ENCODE results near the gene USP49. TPM values are rescaled to one million over a fixed set of nuclear protein-coding genes. Genes with fewer than 3 reads are reported as not detected.

USP49 gene
- total RNA-seq, 2 experiments from 2014 or later, result 1.3 TPM

GRCh38 chr6:41818271-41819054 lies 76.7 kb downstream of the USP49 start:
- intact Hi-C loops (cut with DNase I, micrococcal nuclease), result no loop called here
- no peaks in the 10 kb centered on the region for H3K27me3 Mint-ChIP-seq
- POLR2A ChIA-PET, result no interaction called here

GRCh38 chr6:41815587-41815986 lies 79.6 kb downstream of the USP49 start:
- no peaks in the 10 kb centered on the region for H3K36me3 Mint-ChIP-seq (ENCODE audit: low read depth)
- no peak overlapping the region for H3K27ac Mint-ChIP-seq
- no peak overlapping the region for H3K27ac ChIP-seq (ENCODE audit: low read depth in 1 of 2, low read length in 2 of 2)
- H3K4me1 Mint-ChIP-seq (ENCODE audit: low read depth), result no peaks in the 10 kb centered on the region
- no peaks in the 10 kb centered on the region for H3K4me1 ChIP-seq (ENCODE audit: insufficient read depth, low read length)
- POLR2A ChIA-PET, result no interaction called here
- no peak overlapping the region for H3K4me3 ChIP-seq (ENCODE audit: low read length)
- H3K27me3 ChIP-seq (ENCODE audit: control insufficient read depth in 1 of 2, insufficient read depth in 2 of 2, low read length in 2 of 2), result no peaks in the 10 kb centered on the region
- no peaks in the 10 kb centered on the region for H3K9me3 ChIP-seq (ENCODE audit: control insufficient read depth in 1 of 2, insufficient read depth in 1 of 2, low read length in 2 of 2)
- ATAC-seq (ENCODE audit: poor library complexity), result no peak
- intact Hi-C loops (cut with DNase I, micrococcal nuclease), result no loop called here
- H3K9me3 Mint-ChIP-seq, result no peaks in the 10 kb centered on the region
- H3K27me3 Mint-ChIP-seq, result no peaks in the 10 kb centered on the region
- DNase-seq, result no peak
- TF ChIP-seq CTCF (IDR thresholded peaks at IDR 0.05), result no peak
- CTCF ChIA-PET, result no interaction called here
- no peak overlapping the region for H3K4me3 Mint-ChIP-seq
- H3K36me3 ChIP-seq (ENCODE audit: insufficient read depth, low read length), result no peaks in the 10 kb centered on the region

More at GRCh38 chr6:41818271-41819054, 76.7 kb downstream of the USP49 start:
- DNase-seq (no peak), ATAC-seq (ENCODE audit: poor library complexity) (no peak)
- H3K36me3 ChIP-seq (ENCODE audit: insufficient read depth, low read length), result no peaks in the 10 kb centered on the region
- H3K4me1 Mint-ChIP-seq (ENCODE audit: low read depth), result no peaks in the 10 kb centered on the region
- H3K27ac ChIP-seq (ENCODE audit: low read depth in 1 of 2, low read length in 2 of 2), result no peak overlapping the region
- no peak overlapping the region for H3K4me3 Mint-ChIP-seq
- H3K4me1 ChIP-seq (ENCODE audit: insufficient read depth, low read length), result no peaks in the 10 kb centered on the region
- no peaks in the 10 kb centered on the region for H3K9me3 Mint-ChIP-seq
- no peak overlapping the region for H3K27ac Mint-ChIP-seq
- CTCF ChIA-PET, result interaction anchor here (0.8 kb wide), 1 partner anchor 13 kb away, joined by 3 read pairs; no protein-coding TSS in a partner anchor
- H3K36me3 Mint-ChIP-seq (ENCODE audit: low read depth), result no peaks in the 10 kb centered on the region
- H3K4me3 ChIP-seq (ENCODE audit: low read length), result no peak overlapping the region
- no peak for TF ChIP-seq CTCF (IDR thresholded peaks at IDR 0.05)
- H3K9me3 ChIP-seq (ENCODE audit: control insufficient read depth in 1 of 2, insufficient read depth in 1 of 2, low read length in 2 of 2), result no peaks in the 10 kb centered on the region
- no peaks in the 10 kb centered on the region for H3K27me3 ChIP-seq (ENCODE audit: control insufficient read depth in 1 of 2, insufficient read depth in 2 of 2, low read length in 2 of 2)

- Mint-ChIP-seq H3K4me3 (no peak overlapping the region), H3K36me3 (ENCODE audit: low read depth) (no peaks in the 10 kb centered on the region), H3K4me1 (ENCODE audit: low read depth) (no peaks in the 10 kb centered on the region), H3K9me3 (no peaks in the 10 kb centered on the region), H3K27ac (no peak overlapping the region), H3K27me3 (no peaks in the 10 kb centered on the region)
- no peaks in the 10 kb centered on the region for H3K27me3 ChIP-seq (ENCODE audit: control insufficient read depth in 1 of 2, insufficient read depth in 2 of 2, low read length in 2 of 2)
- DNase-seq (no peak), ATAC-seq (ENCODE audit: poor library complexity) (no peak)
- H3K36me3 ChIP-seq (ENCODE audit: insufficient read depth, low read length), result no peaks in the 10 kb centered on the region
- intact Hi-C loops (cut with DNase I, micrococcal nuclease), result no loop called here
- ChIA-PET POLR2A (no interaction called here), CTCF (interaction anchor here (1.3 kb wide), 1 partner anchor 28 kb away, joined by 3 read pairs; the partner anchor contains the start of gene TOMM6)
- TF ChIP-seq CTCF (IDR thresholded peaks at IDR 0.05), result no peak
- H3K4me1 ChIP-seq (ENCODE audit: insufficient read depth, low read length), result no peaks in the 10 kb centered on the region
- H3K27ac ChIP-seq (ENCODE audit: low read depth in 1 of 2, low read length in 2 of 2), result no peak overlapping the region
- no peaks in the 10 kb centered on the region for H3K9me3 ChIP-seq (ENCODE audit: control insufficient read depth in 1 of 2, insufficient read depth in 1 of 2, low read length in 2 of 2)
- no peak overlapping the region for H3K4me3 ChIP-seq (ENCODE audit: low read length)
These were observed 80.5 kb downstream of the USP49 start for GRCh38 chr6:41814629-41815028.

All from CD4-positive, alpha-beta T cell (primary cell).